NCI-H2107 treated with DMSO at 0.1 percent for 48 hours (cell line): Measurements from ENCODE around the gene HYAL1.
A peak's percentile ranks its signal among the peaks of the same experiment; 100 is the strongest.
"Not testable (repeated sequence)": the region's sequence is repeated elsewhere in the genome, so short reads cannot be mapped to it uniquely, and the experiment has no call there.

ENCODE experiments used
- DNase-seq: peaks from one replicate; lab custom pipeline; 2025; ENCODE audit not compliant: unreplicated experiment; lab: John Stamatoyannopoulos, UW

HYAL1 gene

GRCh38 chr3:50319894-50320625, 16.7 kb upstream of the HYAL1 start:
- no peak for DNase-seq

GRCh38 chr3:50319181-50319893, 16.0 kb upstream of the HYAL1 start:
- DNase-seq, result no peak

- no peak for DNase-seq
These were observed 15.2 kb upstream of the HYAL1 start for GRCh38 chr3:50318615-50319014.

GRCh38 chr3:50318163-50318562, 14.8 kb upstream of the HYAL1 start:
- no peak for DNase-seq

- no peak for DNase-seq
These were observed 13.9 kb upstream of the HYAL1 start for GRCh38 chr3:50317300-50317699.

DNA sequence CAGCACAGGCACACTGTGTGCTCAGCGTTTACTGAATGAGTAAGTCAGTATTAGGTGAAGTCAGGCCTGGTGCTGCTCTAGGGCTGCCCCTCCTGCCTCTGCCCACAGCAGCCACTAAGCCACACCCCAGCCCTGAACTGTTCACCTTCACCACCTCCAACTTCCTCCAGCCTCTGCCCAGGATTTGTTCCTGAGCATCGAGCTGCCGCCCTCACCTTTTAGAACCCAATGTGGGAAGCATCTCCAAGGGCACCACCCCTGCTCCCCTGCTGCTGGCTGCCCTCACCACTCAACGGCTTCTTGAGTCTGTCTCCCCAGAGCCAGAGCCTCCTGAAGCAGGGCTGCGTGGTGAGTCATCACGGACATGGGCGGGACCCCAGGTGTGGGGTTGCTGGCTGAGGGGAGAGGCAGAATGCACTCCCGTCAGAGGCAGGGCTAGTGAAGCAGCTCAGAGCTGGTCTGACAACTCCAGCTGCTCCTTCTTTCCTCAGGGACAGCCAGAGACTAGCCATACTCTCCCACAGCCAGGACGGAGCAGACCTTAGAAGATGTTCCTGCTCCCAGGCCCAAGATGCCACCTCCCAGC, 13.4 kb upstream of the HYAL1 start:
- no peak for DNase-seq

- DNase-seq, result no peak
These were observed 11.4 kb upstream of the HYAL1 start for GRCh38 chr3:50314816-50315215.

- no peak for DNase-seq
These were observed 11.0 kb upstream of the HYAL1 start for GRCh38 chr3:50314342-50314741.

GRCh38 chr3:50312041-50312440, 8.7 kb upstream of the HYAL1 start:
- DNase-seq, result not testable (repeated sequence)

GRCh38 chr3:50304601-50305000, 1.2 kb upstream of the HYAL1 start:
- DNase-seq, result no peak

- DNase-seq, result no peak
These were observed 1.0 kb downstream of the HYAL1 start for GRCh38 chr3:50302095-50303012.

- DNase-seq, result no peak
These were observed 2.6 kb downstream of the HYAL1 start for GRCh38 chr3:50300681-50301254.

- no peak for DNase-seq
These were observed 3.3 kb downstream of the HYAL1 start for GRCh38 chr3:50299929-50300680.

DNA sequence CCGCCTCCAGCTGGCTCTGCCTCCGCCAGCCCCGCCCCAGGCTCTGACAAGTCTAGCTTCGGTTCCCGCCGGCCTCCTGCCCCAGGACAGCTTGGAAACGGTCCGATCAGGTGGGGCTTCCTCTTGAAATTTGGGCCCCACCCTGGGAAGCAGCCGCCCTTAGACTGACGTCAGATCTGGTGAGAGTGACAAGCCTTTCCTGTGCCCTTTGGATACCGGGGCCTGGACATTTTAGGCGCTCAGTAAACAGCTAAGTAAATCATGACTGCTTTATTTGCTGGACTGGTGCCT, 3.8 kb downstream of the HYAL1 start:
- DNase-seq, result no peak

GRCh38 chr3:50298836-50299637, 4.3 kb downstream of the HYAL1 start, which contains the start of the genes HYAL3 and NAA80:
Gene HYAL3 (minus strand): TSS chr3:50299405. CDS start chr3:50295602, 3,803 bp downstream.
Gene NAA80 (minus strand): TSS chr3:50299405. CDS start chr3:50297463, 1,942 bp downstream.
- DNase-seq, result peak; percentile 91

- no peak for DNase-seq
These were observed 5.3 kb downstream of the HYAL1 start for GRCh38 chr3:50297896-50298725.

- no peak for DNase-seq
These were observed 6.0 kb downstream of the HYAL1 start for GRCh38 chr3:50297384-50297775.

DNA sequence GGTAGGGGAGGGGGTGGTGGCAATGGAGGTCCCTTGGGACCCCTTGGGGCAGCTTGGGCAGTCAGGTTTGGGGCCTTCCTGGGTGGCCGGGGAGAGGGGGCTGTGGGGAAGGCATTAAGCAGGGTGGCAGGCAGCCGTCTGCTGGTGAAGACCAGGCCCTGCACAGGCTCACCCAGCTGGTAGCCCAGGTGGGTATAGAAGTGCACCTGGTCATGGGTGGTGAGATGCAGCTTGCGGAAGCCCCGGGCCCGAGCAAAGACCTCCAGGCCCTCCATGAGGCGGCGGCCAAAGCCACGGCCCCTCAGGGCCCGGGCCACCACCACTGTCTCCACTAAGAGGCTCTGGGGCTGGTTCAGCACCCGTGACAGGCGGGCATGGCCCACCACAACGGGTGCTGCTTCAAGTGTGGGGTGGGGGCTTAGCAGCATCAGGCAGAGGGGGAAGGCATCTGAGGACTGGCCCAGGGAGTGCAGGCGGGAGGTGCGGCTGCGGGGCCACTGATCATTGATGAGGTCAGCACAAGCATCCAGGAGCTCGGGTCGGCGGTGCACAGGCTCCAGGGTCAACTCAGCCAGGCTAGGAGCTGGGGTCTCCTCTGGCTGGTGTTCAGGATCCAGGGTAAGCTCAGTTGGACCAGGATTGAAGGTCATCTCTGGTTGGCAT, 6.5 kb downstream of the HYAL1 start:
- DNase-seq, result no peak
